HG03025 (cell line): ENCODE data around the gene TMEM135.
"Not testable (repeated sequence)": the region's sequence is repeated elsewhere in the genome, so short reads cannot be mapped to it uniquely, and the experiment has no call there.

Experiments used
- ATAC-seq: cut with Tn5 transposase; IDR thresholded peaks from one replicate; pipeline ENCODE4 v1.9.1; 2021; ENCODE audit warnings: mild to moderate bottlenecking, moderate library complexity; ENCODE audit not compliant: unreplicated experiment, low FRiP score

TMEM135 gene

DNA sequence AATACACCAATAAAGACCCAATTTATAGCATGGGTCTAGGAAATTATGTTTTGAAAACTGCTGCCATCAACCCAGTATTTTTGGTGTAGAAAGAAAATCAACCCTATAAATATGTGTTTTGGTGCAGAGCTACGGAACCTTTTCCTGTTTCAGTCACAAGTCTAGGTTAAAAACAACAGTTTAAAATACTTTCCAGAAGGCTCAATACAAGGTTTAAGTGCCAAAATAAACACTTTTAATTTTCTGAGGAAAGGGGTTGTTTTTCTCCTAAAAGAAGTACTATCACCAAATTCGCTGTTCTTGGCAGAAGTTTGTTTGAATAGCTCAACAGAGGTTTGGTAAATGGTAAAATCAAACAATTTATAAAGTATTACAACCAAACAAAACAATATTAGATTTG is 201.3 kb downstream of the TMEM135 start:
- ATAC-seq: no peak

DNA sequence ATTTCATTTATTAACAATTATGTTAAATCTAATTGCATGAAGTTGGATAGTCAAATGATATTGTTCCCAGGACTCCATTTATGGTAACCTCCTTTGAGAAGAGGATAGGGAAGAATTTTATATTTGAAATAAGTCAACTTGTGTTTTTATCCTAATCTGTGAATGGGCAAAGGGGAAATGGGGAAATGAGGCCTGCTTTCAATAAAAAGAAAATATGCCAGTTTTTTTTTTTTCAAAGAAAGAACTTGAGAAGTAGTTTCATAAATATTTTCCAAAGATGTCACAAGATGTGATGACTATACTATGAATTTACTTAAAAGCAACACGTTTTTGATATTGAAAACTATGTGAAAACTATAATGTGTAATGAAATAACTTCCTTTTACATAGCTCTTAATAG is 201.8 kb downstream of the TMEM135 start:
- no peak for ATAC-seq

DNA sequence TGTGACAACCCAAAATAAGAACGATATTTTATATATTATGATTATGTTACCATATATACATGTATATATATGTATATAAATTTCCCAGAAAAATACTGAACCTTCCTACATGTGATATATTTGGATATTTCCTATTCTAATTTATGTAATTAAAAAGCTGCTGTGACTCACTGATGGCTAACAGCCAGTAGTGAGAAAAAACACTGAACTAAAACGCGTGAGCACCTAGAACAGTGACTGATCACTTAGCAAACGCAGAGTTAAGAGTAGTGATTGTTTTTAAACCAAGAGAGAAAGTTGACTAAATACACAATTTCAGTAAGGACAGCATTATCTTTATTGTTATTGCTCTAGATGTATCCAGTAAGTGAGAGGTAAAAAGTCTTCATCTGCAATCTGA is 213.8 kb downstream of the TMEM135 start:
- no peak for ATAC-seq

DNA sequence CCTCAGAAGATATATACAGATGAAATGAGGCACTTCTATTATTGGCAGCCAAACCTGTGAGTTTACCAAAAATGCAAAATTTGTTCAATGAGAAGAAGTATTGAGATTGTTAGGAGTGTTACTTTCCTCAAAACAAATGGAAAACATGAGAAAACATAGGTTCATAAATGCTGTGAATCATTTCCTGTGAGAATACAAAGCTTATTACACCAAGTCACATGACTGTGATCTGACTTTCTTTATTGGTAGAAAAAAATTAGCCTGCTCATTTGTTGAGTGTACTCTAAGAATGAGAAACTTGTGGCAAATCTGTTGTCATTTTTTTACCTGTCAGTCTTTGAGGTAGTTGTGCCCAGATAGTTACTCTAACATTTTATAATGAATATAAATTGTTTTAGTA is 215.1 kb downstream of the TMEM135 start:
- ATAC-seq: no peak

DNA sequence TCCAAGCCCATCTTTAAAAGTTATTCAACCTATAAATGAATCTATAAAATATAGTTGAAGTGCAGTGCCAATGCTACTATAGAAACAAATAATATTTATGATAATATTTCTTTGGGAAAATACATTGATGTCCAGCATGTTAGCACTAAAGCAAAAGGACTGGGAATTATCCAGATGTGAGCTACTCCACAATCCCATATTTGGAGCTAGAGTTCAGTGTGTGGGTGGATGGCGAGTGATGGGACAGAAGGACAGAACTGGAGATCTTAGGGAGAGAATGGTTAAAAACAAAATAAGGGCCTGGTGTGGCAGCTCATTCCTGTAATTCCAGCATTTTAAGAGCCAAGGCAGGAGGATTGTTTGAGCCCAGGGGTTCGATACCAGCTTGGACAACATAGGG is 216.8 kb downstream of the TMEM135 start:
- ATAC-seq: no peak

DNA sequence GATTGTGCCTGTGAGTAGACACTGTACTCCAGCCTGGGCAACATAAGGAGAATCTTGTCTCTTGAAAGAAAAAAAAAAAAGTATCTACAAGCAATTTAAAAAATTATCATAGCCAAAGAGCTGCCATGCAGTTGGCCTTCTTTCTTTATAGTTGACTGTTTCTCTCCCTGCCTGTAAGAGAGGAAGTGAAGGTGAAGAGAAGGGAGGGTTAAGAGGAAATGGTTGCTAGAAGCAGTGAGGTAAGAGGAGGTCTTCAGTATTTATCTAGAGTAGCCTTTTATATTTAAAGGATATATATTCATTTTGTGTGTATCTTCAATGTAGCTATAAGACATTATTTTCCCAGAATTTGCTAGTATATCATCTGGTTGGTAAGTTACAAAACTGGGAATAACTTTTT is 217.9 kb downstream of the TMEM135 start:
- ATAC-seq: no peak

DNA sequence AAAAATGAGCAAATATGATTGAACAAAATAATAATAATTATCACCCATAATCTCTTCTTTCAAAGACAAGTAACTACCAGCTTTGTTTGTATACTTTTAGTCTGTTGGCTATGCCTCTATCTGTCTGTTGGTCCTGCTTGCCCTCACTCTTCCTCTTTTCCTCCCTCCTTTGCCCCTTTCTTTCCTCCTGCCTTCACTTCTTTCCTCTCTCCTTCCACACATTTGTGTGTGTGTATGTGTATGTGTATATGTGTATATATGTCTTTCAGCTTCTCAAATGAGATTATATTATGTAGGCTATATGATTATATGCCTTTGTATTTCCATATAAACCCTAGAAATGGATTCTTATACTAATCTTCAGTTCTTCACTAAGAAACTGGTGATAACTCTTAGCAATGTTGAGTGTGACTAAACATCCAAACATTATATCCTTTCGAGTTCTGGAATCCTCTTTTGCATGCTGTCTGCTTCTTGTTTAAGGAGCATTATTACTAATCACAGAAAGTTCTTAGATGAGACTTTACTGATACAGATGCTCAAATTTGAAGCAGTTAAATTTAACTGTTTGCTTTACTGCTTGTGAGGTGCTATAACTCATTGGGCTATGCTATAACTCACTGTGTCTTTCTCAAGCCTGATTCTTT is 219.1 kb downstream of the TMEM135 start:
- ATAC-seq: no peak

DNA sequence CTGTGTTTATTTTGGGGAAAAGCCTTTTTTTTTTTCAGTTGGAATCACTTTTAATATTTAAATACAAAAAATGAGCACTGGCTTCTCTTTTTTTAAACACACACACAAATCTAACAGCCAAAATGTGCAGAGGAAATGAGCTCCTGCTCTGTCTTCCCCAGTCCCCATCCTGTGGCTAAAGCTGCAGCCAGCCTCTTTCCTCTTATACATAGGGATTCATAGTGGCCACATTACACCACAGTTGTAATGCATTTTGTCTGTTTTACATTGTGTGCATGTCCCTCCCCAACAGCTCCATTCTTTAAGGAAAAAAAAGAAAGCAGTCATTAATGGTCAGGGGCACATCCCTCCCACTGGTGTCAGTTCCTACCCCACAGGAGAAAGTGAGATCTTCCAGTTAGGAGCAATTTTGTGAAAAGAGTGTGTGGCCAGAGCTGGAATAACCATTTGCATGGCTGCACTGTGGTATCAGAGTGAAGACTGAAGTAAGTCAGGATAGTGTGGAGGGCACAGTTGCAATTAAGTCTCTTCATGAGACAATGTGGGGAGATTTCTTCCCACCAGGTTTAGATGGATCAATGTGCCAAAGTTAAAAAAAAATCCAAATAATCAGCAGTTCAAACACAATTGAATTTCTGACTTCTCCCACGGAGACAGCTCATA is 220.6 kb downstream of the TMEM135 start:
- ATAC-seq: no peak

DNA sequence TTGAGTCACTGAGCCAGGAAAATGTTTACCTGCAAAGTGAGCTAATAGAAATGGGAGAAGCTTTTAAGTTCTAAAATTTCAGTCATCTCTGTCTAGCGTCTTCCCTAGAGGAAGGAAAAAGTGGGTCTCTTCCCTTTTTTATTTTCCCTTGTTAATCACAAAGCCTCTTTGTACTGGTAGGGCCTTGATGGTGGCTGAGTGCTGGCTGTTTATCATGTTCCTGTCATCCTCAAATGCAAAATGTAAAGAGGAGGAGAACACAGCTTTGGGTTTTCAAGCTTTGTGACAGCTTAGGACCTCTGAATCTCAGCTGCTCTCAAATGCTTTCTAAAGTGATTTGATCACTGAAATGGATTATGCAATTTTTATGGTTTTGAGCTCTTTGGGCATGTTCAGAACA is 222.0 kb downstream of the TMEM135 start:
- ATAC-seq: no peak

DNA sequence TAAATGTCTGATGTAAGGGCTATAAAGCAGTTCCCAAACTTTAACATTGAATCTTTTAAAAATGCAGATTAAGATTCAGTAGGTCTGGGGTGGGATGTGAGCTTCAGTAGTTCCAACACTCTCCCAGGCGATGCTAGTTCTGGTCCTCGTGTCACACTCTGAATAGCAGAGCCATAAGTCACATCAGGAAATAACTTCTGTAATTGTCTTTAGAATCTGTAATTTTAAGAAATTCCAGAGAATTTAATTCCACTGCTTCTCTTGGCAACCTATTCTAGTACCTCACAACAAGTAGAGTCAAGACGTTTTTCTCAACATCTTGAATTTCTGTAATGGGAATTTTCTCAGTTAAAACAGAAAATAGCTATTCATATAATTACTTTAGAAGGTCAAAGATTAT is 223.1 kb downstream of the TMEM135 start:
- no peak for ATAC-seq

DNA sequence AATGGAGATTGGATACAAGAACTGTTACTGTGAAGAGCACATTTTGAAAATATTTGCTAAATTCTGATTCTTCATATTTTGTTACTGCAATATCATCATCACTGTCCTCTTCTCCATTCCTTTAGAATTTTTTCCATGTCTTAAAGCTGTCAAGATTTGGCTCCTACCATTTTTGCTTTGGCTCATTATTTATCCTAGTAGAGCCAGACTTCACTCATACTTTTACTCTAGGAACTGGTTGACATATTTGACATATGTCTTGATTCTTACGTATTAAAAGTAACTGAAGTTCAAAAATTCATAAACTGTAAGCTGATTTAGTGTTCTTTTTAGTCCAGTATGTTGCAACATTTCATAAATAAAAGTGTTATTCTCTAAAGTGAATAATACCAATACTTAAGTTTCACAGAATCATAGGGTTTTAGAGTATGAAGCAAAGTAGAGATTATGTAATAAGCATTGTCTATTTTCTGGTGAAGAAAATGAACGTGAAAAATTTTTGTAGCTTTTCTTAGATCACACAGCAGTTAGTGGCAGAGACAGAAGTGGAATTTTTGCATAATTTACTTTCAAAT is 225.6 kb downstream of the TMEM135 start:
- ATAC-seq: no peak

DNA sequence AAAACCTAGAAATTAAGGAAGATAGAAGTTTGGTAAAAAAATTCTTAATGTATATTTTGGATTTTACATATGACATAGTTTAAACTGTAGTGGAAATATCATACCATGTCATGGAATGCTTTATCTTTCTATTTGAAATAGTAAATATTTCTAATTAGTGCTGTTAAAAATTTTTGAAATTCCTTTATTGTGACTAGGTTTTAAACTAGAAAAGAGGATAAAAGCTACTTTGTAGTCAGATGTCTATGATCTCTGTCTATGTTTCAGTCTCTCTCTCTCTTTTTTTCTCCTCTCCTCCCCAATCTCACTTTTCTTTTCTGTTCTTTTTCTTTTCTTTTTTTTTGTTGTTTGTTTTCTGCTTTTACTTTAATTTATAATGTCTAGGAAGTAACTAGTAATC is 226.2 kb downstream of the TMEM135 start:
- ATAC-seq: no peak

DNA sequence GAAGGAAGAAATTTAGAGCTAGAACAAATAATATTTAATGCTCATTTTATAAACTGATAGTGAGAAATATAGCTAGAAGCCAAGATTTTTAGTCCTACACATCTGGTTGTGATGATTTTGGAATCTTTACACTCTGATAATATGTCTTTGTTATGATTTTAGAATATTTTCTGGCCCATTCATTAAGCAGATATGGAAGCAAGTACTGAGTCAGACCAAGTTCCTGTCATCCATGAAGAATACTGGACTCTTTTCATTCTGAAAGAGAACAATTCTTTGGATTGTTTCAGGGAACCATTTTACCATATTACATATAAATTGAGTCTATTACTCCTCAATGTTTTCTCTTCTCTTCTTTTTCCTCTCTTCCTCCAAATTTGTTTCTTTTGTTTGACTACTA is 227.4 kb downstream of the TMEM135 start:
- ATAC-seq: no peak

DNA sequence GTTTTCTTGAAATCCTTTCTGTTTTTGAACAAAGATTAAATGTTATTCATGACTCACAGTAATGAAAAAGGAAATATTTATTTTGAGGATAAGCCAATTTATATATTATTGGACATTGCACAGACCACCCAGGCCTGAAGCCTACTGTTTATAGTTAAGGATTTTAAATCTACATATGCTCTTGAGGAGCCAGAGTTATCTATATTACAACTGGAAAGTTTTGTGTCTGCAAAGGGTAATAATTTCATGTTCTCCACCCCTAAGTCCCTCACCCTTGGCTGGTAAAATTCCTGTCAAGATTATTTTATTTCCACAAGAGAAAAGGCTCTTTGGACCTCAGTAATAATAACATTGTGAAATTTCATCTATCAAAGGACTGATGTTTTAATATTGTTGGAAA is 228.2 kb downstream of the TMEM135 start:
- ATAC-seq: no peak

DNA sequence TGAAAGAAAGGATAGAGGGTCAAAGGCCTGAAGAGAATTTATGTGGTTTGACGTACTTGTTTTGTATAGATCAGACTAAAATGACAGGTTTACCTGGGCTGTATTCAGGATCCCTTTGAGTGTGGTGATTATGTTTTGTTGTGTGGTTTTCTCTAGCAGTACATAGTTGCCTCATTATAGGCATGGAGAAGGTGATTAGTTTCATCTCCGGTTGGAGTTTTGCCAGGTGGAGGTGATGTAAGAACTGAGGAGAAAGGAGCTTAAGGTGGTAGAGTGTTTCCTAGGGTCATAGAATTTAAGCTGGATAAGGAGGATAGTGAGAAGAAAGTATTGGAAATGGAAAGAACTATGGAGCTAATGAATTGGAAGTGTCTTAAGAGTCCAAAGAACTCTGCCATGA is 229.0 kb downstream of the TMEM135 start:
- no peak for ATAC-seq

DNA sequence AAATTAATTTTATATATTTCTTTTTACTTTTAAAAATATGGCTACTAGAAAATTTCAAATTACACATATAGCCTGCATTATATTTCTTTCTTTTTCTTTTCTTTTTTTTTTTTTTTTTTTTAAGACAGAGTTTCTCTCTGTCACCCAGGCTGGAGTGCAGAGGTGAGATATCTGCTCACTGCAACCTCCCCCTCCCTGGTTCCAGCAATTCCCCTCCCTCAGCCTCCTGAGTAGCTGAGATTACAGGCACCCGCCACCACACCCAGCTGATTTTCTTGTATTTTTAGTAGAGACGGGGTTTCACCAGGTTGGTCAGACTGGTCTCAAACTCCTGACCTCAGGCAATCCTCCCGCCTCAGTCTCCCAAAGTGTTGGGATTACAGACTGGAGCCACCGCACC is 234.2 kb downstream of the TMEM135 start:
- not testable (repeated sequence) for ATAC-seq

DNA sequence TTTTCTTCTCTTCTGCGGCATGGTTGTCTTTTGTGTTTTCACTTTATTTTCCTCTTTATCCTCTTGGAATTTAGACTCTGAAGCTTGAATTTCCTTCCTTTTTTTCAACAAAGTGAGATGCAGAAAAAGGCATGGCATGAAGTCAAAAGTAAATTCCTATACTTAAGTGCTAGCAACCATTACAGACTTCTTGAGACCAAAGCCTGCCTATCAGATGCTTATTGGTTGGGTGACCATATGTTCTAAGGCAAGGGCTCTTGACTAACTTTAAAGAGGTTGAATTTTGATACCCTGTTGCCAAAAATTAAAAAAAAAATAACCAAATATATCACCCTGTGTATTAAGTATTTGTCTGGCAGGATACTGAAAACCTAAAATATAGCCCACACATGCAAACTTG is 237.4 kb downstream of the TMEM135 start:
- no peak for ATAC-seq

DNA sequence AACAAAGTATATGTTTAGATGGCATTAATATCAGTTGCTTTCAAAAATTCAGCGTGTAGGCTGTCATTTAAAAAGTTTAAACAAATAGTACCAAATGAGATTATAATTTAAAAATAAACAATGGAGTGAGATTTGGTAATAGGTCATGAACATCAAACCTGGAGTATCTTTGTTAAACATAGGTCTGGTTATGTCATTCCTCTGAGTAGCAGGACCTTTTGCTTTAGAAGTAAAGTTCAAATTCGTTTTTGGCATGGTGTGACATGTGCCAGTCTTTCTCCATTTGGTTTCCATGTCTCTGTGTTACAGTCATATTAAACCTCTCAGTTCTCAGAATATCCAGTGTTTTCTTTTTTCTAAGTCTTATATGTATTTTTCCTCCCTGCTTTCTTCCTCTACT is 242.4 kb downstream of the TMEM135 start:
- no peak for ATAC-seq

DNA sequence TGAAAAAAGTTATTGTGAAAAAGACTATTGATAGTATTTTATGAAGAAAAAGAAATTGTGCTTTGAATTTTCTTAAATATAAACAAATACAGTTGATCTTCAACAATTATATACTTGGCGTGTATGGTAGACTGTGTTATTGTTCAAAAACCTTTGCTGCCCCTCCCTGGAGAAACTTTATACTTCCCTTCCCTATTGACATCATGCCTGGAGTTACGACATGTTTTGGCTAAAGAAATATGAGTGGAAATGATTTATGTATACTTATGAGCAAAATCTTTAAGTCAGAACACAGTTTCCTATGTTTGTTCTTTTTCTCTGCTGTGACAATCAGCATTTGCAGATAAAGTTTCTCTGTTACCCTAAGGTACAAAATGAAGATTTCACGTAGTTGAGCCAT is 243.8 kb downstream of the TMEM135 start:
- ATAC-seq: no peak

DNA sequence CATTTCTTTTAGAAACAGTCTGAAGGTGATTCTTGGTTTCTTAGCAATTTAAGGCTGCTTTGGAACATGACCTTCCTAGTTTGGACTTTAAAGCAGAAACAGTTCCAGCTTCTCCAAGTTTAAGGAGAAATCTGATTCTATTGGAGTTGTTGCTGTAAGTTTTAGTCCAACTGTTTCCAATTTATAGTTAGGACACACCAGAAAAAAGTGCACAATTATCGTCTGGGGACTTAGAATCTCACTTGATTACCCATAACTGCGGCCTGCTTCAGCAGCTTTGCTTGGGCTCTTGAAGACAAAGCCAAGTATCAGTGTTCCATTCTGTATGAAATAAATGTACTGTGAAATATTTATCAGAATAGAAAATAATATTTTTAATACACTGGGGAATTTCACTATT is 246.6 kb downstream of the TMEM135 start:
- no peak for ATAC-seq

DNA sequence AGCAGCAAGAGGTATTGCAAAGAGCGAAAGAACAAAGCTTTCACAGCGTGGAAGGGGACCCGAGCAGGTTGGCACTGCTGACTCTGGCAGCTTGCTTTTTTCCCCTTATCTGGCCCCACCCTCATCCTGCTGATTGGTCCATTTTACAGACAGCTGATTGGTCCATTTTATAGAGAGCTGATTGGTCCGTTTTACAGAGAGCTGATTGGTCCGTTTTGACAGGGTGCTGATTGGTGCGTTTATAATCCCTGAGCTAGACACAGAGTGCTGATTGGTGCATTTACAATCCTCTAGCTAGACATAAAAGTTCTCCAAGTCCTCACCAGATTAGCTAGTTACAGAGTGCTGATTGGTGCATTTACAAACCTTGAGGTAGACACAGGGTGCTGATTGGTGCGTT is 247.9 kb downstream of the TMEM135 start:
- ATAC-seq: not testable (repeated sequence)

DNA sequence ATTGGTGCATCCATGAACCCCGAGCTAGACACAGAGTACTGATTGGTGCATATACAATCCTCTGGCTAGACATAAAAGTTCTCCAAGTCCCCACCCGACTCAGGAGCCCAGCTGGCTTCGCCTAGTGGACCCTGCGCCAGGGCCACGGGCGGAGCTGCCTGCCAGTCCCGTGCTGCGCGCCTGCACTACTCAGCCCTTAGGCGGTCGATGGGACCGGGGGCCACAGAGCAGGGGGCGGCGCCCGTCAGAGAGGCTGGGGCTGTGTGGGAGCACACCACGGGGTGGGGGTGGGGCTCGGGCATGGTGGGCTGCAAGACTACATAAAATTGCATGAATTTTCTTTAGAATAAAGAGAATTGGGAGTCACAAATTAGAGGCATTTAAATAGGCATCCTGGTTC is 248.6 kb downstream of the TMEM135 start:
- no peak for ATAC-seq
